ENCODE measurements around the gene PNMA8C. TPM values are rescaled to one million over a fixed set of nuclear protein-coding genes. Genes with fewer than 3 reads are reported as not detected.

The PNMA8C gene
- total RNA-seq, 1 donor from 2014 or later = not detected

GRCh38 chr19:46394402-46394797 is 34.3 kb downstream of the PNMA8C start:
- no peak for DNase-seq
- peaks cover 2% of the 10 kb centered on the region for H3K4me1 Mint-ChIP-seq
- H3K9me3 Mint-ChIP-seq = no peaks in the 10 kb centered on the region
- H3K27me3 Mint-ChIP-seq = peaks cover 7% of the 10 kb centered on the region
- H3K4me3 Mint-ChIP-seq = no peak overlapping the region
- H3K27ac Mint-ChIP-seq = no peak overlapping the region
- intact Hi-C loops (cut with micrococcal nuclease) = loop anchor here (2.0 kb wide), 1 partner anchor 118 kb away; no protein-coding TSS in a partner anchor
- H3K36me3 Mint-ChIP-seq (ENCODE audit: low read depth) = peaks cover 23% of the 10 kb centered on the region

GRCh38 chr19:46393456-46394401 is 35.0 kb downstream of the PNMA8C start:
- Mint-ChIP-seq H3K4me3 (no peak overlapping the region), H3K27ac (no peak overlapping the region), H3K4me1 (peaks cover 2% of the 10 kb centered on the region), H3K36me3 (ENCODE audit: low read depth) (peaks cover 29% of the 10 kb centered on the region), H3K9me3 (no peaks in the 10 kb centered on the region), H3K27me3 (peaks cover 5% of the 10 kb centered on the region)
- intact Hi-C loops (cut with micrococcal nuclease) = loop anchor here (2.0 kb wide), 1 partner anchor 119 kb away; no protein-coding TSS in a partner anchor
- DNase-seq = no peak

GRCh38 chr19:46392837-46393236 is 35.9 kb downstream of the PNMA8C start:
- peaks cover 5% of the 10 kb centered on the region for H3K27me3 Mint-ChIP-seq
- H3K4me3 Mint-ChIP-seq = no peak overlapping the region
- intact Hi-C loops (cut with micrococcal nuclease) = no loop called here
- DNase-seq = no peak
- peaks cover 2% of the 10 kb centered on the region for H3K4me1 Mint-ChIP-seq
- no peaks in the 10 kb centered on the region for H3K9me3 Mint-ChIP-seq
- no peak overlapping the region for H3K27ac Mint-ChIP-seq
- H3K36me3 Mint-ChIP-seq (ENCODE audit: low read depth) = peaks cover 38% of the 10 kb centered on the region

- no peak for DNase-seq
- peaks cover under 1% of the 10 kb centered on the region for H3K27me3 Mint-ChIP-seq
- no peak overlapping the region for H3K4me3 Mint-ChIP-seq
- peaks cover 43% of the 10 kb centered on the region for H3K36me3 Mint-ChIP-seq (ENCODE audit: low read depth)
- peak overlapping the region; percentile 1 for H3K27ac Mint-ChIP-seq
- H3K9me3 Mint-ChIP-seq = no peaks in the 10 kb centered on the region
- intact Hi-C loops (cut with micrococcal nuclease) = no loop called here
- peaks cover 2% of the 10 kb centered on the region for H3K4me1 Mint-ChIP-seq
These were observed 36.4 kb downstream of the PNMA8C start for GRCh38 chr19:46392252-46392801.

GRCh38 chr19:46391296-46392251 is 37.2 kb downstream of the PNMA8C start:
- peaks cover 50% of the 10 kb centered on the region for H3K36me3 Mint-ChIP-seq (ENCODE audit: low read depth)

GRCh38 chr19:46390866-46391265 is 37.9 kb downstream of the PNMA8C start:
- H3K27me3 Mint-ChIP-seq = no peaks in the 10 kb centered on the region
- no peak overlapping the region for H3K4me3 Mint-ChIP-seq
- H3K9me3 Mint-ChIP-seq = no peaks in the 10 kb centered on the region
- intact Hi-C loops (cut with micrococcal nuclease) = no loop called here
- H3K4me1 Mint-ChIP-seq = peaks cover 2% of the 10 kb centered on the region
- peaks cover 52% of the 10 kb centered on the region for H3K36me3 Mint-ChIP-seq (ENCODE audit: low read depth)
- no peak overlapping the region for H3K27ac Mint-ChIP-seq
- no peak for DNase-seq

More at GRCh38 chr19:46391296-46392251, 37.2 kb downstream of the PNMA8C start:
- intact Hi-C loops (cut with micrococcal nuclease) = no loop called here
- no peaks in the 10 kb centered on the region for H3K27me3 Mint-ChIP-seq
- H3K9me3 Mint-ChIP-seq = no peaks in the 10 kb centered on the region
- H3K4me1 Mint-ChIP-seq = peaks cover 2% of the 10 kb centered on the region
- DNase-seq = no peak
- H3K27ac Mint-ChIP-seq = no peak overlapping the region
- no peak overlapping the region for H3K4me3 Mint-ChIP-seq

GRCh38 chr19:46390121-46390858 is 38.4 kb downstream of the PNMA8C start:
- Mint-ChIP-seq H3K9me3 (no peaks in the 10 kb centered on the region), H3K27ac (no peak overlapping the region), H3K36me3 (ENCODE audit: low read depth) (peaks cover 51% of the 10 kb centered on the region), H3K27me3 (no peaks in the 10 kb centered on the region), H3K4me1 (peaks cover 2% of the 10 kb centered on the region), H3K4me3 (no peak overlapping the region)
- intact Hi-C loops (cut with micrococcal nuclease) = no loop called here
- DNase-seq = no peak

GRCh38 chr19:46388311-46389095 is 40.2 kb downstream of the PNMA8C start:
- H3K27me3 Mint-ChIP-seq = no peaks in the 10 kb centered on the region
- H3K4me3 Mint-ChIP-seq = no peak overlapping the region
- no peak overlapping the region for H3K27ac Mint-ChIP-seq
- peaks cover 64% of the 10 kb centered on the region for H3K36me3 Mint-ChIP-seq (ENCODE audit: low read depth)
- intact Hi-C loops (cut with micrococcal nuclease) = no loop called here
- H3K9me3 Mint-ChIP-seq = no peaks in the 10 kb centered on the region
- DNase-seq = no peak
- no peaks in the 10 kb centered on the region for H3K4me1 Mint-ChIP-seq

- Mint-ChIP-seq H3K4me1 (no peaks in the 10 kb centered on the region), H3K36me3 (ENCODE audit: low read depth) (peaks cover 65% of the 10 kb centered on the region), H3K27me3 (no peaks in the 10 kb centered on the region), H3K4me3 (no peak overlapping the region), H3K27ac (no peak overlapping the region), H3K9me3 (no peaks in the 10 kb centered on the region)
- intact Hi-C loops (cut with micrococcal nuclease) = no loop called here
- DNase-seq = no peak
These were observed 41.0 kb downstream of the PNMA8C start for GRCh38 chr19:46387713-46388130.

- H3K4me3 Mint-ChIP-seq = no peak overlapping the region
- no peaks in the 10 kb centered on the region for H3K9me3 Mint-ChIP-seq
- no peaks in the 10 kb centered on the region for H3K27me3 Mint-ChIP-seq
- H3K27ac Mint-ChIP-seq = no peak overlapping the region
- peaks cover 67% of the 10 kb centered on the region for H3K36me3 Mint-ChIP-seq (ENCODE audit: low read depth)
- DNase-seq = no peak
- intact Hi-C loops (cut with micrococcal nuclease) = no loop called here
- H3K4me1 Mint-ChIP-seq = no peaks in the 10 kb centered on the region
These were observed 41.6 kb downstream of the PNMA8C start for GRCh38 chr19:46386996-46387712.

- no peak for DNase-seq
- Mint-ChIP-seq H3K4me3 (no peak overlapping the region), H3K4me1 (no peaks in the 10 kb centered on the region), H3K27me3 (no peaks in the 10 kb centered on the region), H3K9me3 (no peaks in the 10 kb centered on the region), H3K27ac (peak overlapping the region; percentile 28), H3K36me3 (ENCODE audit: low read depth) (peaks cover 68% of the 10 kb centered on the region)
- intact Hi-C loops (cut with micrococcal nuclease) = no loop called here
These were observed 42.6 kb downstream of the PNMA8C start for GRCh38 chr19:46386151-46386550.

- Mint-ChIP-seq H3K27me3 (no peaks in the 10 kb centered on the region), H3K4me3 (no peak overlapping the region), H3K27ac (no peak overlapping the region), H3K9me3 (no peaks in the 10 kb centered on the region), H3K36me3 (ENCODE audit: low read depth) (peaks cover 71% of the 10 kb centered on the region), H3K4me1 (no peaks in the 10 kb centered on the region)
- intact Hi-C loops (cut with micrococcal nuclease) = no loop called here
- no peak for DNase-seq
These were observed 43.1 kb downstream of the PNMA8C start for GRCh38 chr19:46385636-46386035.
